H1 (cell line): ENCODE data around the gene PKN3. TPM values are rescaled to one million over a fixed set of nuclear protein-coding genes. Genes with fewer than 3 reads are reported as not detected.

Source experiments
- BACH1 ChIP-seq: IDR thresholded peaks from 2 replicates; pipeline ENCODE4 v1.6.1; 2012; ENCODE audit warnings: low read length, improper control_type of control experiment
- BRCA1 ChIP-seq: IDR thresholded peaks from 2 replicates; pipeline ENCODE4 v1.6.1; 2012; ENCODE audit warnings: low read depth, low read length, improper control_type of control experiment
- E2F6 ChIP-seq: IDR thresholded peaks from 2 replicates; pipeline ENCODE4 v1.6.1; 2012; ENCODE audit warnings: inconsistent platforms
- EP300 ChIP-seq, 2 experiments: IDR thresholded peaks; 1 replicate in 1 of 2; 2 replicates in 1 of 2; pipeline ENCODE4 v1.6.1; 2011 to 2012; ENCODE audit warnings: low read depth in 2 of 2, low read length in 2 of 2, mild to moderate bottlenecking in 2 of 2, borderline replicate concordance in 1 of 2, inconsistent platforms in 1 of 2, moderate library complexity in 1 of 2
- GABPA ChIP-seq: IDR thresholded peaks from 2 replicates; pipeline ENCODE4 v1.6.1; 2011; ENCODE audit warnings: mild to moderate bottlenecking, low read length, moderate library complexity, borderline replicate concordance; ENCODE audit not compliant: insufficient read depth
- JUN ChIP-seq: IDR thresholded peaks from 2 replicates; pipeline ENCODE4 v1.6.1; 2011; ENCODE audit warnings: low read depth, mild to moderate bottlenecking, improper control_type of control experiment, low read length
- JUND ChIP-seq: IDR thresholded peaks from 2 replicates; pipeline ENCODE4 v1.6.1; 2011; ENCODE audit warnings: mild to moderate bottlenecking, improper control_type of control experiment, low read length
- KDM1A ChIP-seq: fragments of 200-600, 300-600 bp; sonication (generic); IDR thresholded peaks from 2 replicates; pipeline ENCODE4 v1.7.1; 2016; ENCODE audit warnings: mild to moderate bottlenecking, low read length, borderline replicate concordance
- KDM4A ChIP-seq: IDR thresholded peaks from one replicate; pipeline ENCODE4 v1.7.1; 2012; ENCODE audit warnings: low read depth, mild to moderate bottlenecking, moderate library complexity, low read length, inconsistent platforms; ENCODE audit not compliant: severe bottlenecking
- POLR2AphosphoS5 ChIP-seq: IDR thresholded peaks from 2 replicates; pipeline ENCODE4 v1.6.1; 2011; ENCODE audit warnings: low read depth, low read length
- RAD21 ChIP-seq, 2 experiments: IDR thresholded peaks in 1 of 2; conservative IDR thresholded peaks in 1 of 2; 2 replicates each; pipeline ENCODE4 v1.6.1; 2011; ENCODE audit warnings: low read depth in 2 of 2, low read length in 2 of 2, improper control_type of control experiment in 1 of 2, inconsistent platforms in 1 of 2, mild to moderate bottlenecking in 1 of 2, moderate library complexity in 1 of 2
- RNF2 ChIP-seq: fragments of 200-900, 300-1000 bp; sonication (generic); IDR thresholded peaks from 2 replicates; pipeline ENCODE4 v1.7.1; 2016; ENCODE audit warnings: borderline replicate concordance, low read depth, mild to moderate bottlenecking, antibody characterized with exemption, low read length; ENCODE audit not compliant: poor library complexity, severe bottlenecking; ENCODE audit errors: missing control alignments
- SIN3A ChIP-seq, 2 experiments: IDR thresholded peaks in 1 of 2; conservative IDR thresholded peaks in 1 of 2; 2 replicates each; pipeline ENCODE4 v1.6.1; 2011 to 2012; ENCODE audit warnings: low read length in 2 of 2, improper control_type of control experiment in 1 of 2, low read depth in 1 of 2, mild to moderate bottlenecking in 1 of 2
- SRF ChIP-seq: IDR thresholded peaks from 2 replicates; pipeline ENCODE4 v1.6.1; 2011; ENCODE audit warnings: mild to moderate bottlenecking, low read depth, low read length, moderate library complexity
- USF2 ChIP-seq: IDR thresholded peaks from 2 replicates; pipeline ENCODE4 v1.6.1; 2011; ENCODE audit warnings: low read length, improper control_type of control experiment
- polyA plus RNA-seq, 7 experiments: library from polyadenylated mRNA; depleted of rRNA in 3 of 7; stranded (reverse) in 5 of 7; unstranded in 2 of 7; fragments of >200 nt in 5 of 7; fragments of 200-250 nt in 2 of 7; gene quantifications; 1 replicate in 5 of 7; 2 replicates in 1 of 7; 4 replicates in 1 of 7; pipeline versions ENCODE4 v1.2.1 to v1.2.3, GENCODE V29; 2011 to 2013; ENCODE audit warnings: missing spikeins in 2 of 7, mixed read lengths in 2 of 7
- total RNA-seq: library from RNA; stranded (reverse); fragmentation: NEBNext Ultra II Directional; extraction: Animal tissue kit (Norgen Biotek cat#: 25700); gene quantifications from 2 replicates; pipeline ENCODE4 v1.2.1, GENCODE V29; 2021

The PKN3 gene
- total and polyA plus RNA-seq, 2 of the 8 experiments (the other 6 are each of a cell fraction or from before 2014, with no cell fraction given) = 15.7 to 16.3 TPM

- TF ChIP-seq USF2 (no peak), E2F6 (peak; percentile 48; the same call in 1 of the 2 replicates), RAD21 (IDR thresholded peaks at IDR 0.05 in 1 of 2, conservative IDR thresholded peaks at IDR 0.05 in 1 of 2; ENCODE audit: low read depth in 2 of 2, low read length in 2 of 2) (no peak), KDM4A (peak; percentile 81), RNF2 (no peak), JUN (no peak), POLR2AphosphoS5 (peak; percentile 42; the same call in 1 of the 2 replicates), KDM1A (peak; percentile 100), EP300 (IDR thresholded peaks at IDR 0.05; ENCODE audit: borderline replicate concordance in 1 of 2, low read depth in 2 of 2, low read length in 2 of 2) (no peak), GABPA (no peak), SIN3A (conservative IDR thresholded peaks at IDR 0.05 in 1 of 2, IDR thresholded peaks at IDR 0.05 in 1 of 2; ENCODE audit: low read depth in 1 of 2, low read length in 2 of 2) (no peak; a peak in 1 of 4 replicates), SRF (no peak), BRCA1 (no peak), JUND (no peak), BACH1 (no peak)
Observed at GRCh38 chr9:128723866-128724743, 21.8 kb downstream of the PKN3 start, which contains the start of gene ZDHHC12 (continued).
